Kidney epithelial cell (primary cell): ENCODE data around the gene SMAD3. TPM values are rescaled to one million over a fixed set of nuclear protein-coding genes. Genes with fewer than 3 reads are reported as not detected.

ENCODE experiments used
- DNase-seq: peaks from one replicate; pipeline ENCODE4 v3.0.0-alpha.2; 2010; ENCODE audit warnings: low read depth
- H3K27me3 ChIP-seq: 2 replicates; pipeline ENCODE4 v1.6.0; 2011; ENCODE audit warnings: low read length; ENCODE audit not compliant: control insufficient read depth, insufficient read depth
- H3K36me3 ChIP-seq: 2 replicates; pipeline ENCODE4 v1.5.1; 2011; ENCODE audit warnings: low read length; ENCODE audit not compliant: control insufficient read depth, insufficient read depth
- H3K4me3 ChIP-seq: 2 replicates; pipeline ENCODE4 v1.5.1; 2011; ENCODE audit warnings: low read depth, mild to moderate bottlenecking, control low read depth, low read length
- CTCF ChIP-seq: IDR thresholded peaks from 2 replicates; pipeline ENCODE4 v1.5.1; 2011; ENCODE audit warnings: mild to moderate bottlenecking, moderate library complexity, low read length, control low read depth, inconsistent platforms; ENCODE audit not compliant: insufficient read depth, poor library complexity, severe bottlenecking
- total RNA-seq: library from RNA; depleted of rRNA; stranded (reverse); fragments of >200 nt; gene quantifications from 2 replicates; pipeline ENCODE4 v1.2.3, GENCODE V29; 2015

Gene SMAD3
- total RNA-seq, 1 donor from 2014 or later, result 34.8 TPM

GRCh38 chr15:67241132-67241855 lies 175.9 kb downstream of the SMAD3 start:
- TF ChIP-seq CTCF, result no peak
- Histone ChIP-seq H3K4me3 (no peak overlapping the region), H3K36me3 (no peaks in the 10 kb centered on the region), H3K27me3 (no peaks in the 10 kb centered on the region)
- DNase-seq, result no peak

GRCh38 chr15:67242708-67243111 lies 177.3 kb downstream of the SMAD3 start:
- H3K4me3 ChIP-seq, result no peak overlapping the region
- no peak for TF ChIP-seq CTCF
- H3K27me3 ChIP-seq, result no peaks in the 10 kb centered on the region
- no peak for DNase-seq
- no peaks in the 10 kb centered on the region for H3K36me3 ChIP-seq

Other genes with a start within 250 kb of the SMAD3 start
- gene AAGAB, start 189.1 kb downstream of the SMAD3 start, total RNA-seq, result 48.2 and 52.4 TPM in 2 replicates
- 3.0 and 6.3 TPM in 2 replicates for gene IQCH, start 189.2 kb downstream of the SMAD3 start, total RNA-seq